SK-N-SH (cell line): ENCODE results near the gene IGF2R.
"Not testable (repeated sequence)": the region's sequence is repeated elsewhere in the genome, so short reads cannot be mapped to it uniquely, and the experiment has no call there.

ENCODE experiments used
- CHD2 ChIP-seq: fragments of 150-350 bp; IDR thresholded peaks from 2 replicates; pipeline ENCODE4 v1.6.1; 2018; ENCODE audit warnings: low read length; ENCODE audit not compliant: partially characterized antibody
- EP300 ChIP-seq, 2 experiments: IDR thresholded peaks; 2 replicates each; pipeline versions ENCODE4 v1.4.0 to v1.6.1; 2012; ENCODE audit warnings: borderline replicate concordance in 1 of 2, low read depth in 1 of 2, low read length in 1 of 2
- GABPA ChIP-seq: IDR thresholded peaks from 2 replicates; pipeline ENCODE4 v1.4.0; 2012; ENCODE audit warnings: low read depth, mild to moderate bottlenecking
- JUND ChIP-seq: IDR thresholded peaks from 2 replicates; pipeline ENCODE4 v1.4.0; 2012
- POLR2AphosphoS5 ChIP-seq: IDR thresholded peaks from 2 replicates; pipeline ENCODE4 v1.6.1; 2012; ENCODE audit warnings: low read depth, low read length
- RAD21 ChIP-seq: IDR thresholded peaks from 2 replicates; pipeline ENCODE4 v1.6.1; 2012; ENCODE audit warnings: mild to moderate bottlenecking, low read length
- SIN3A ChIP-seq: IDR thresholded peaks from 2 replicates; pipeline ENCODE4 v1.6.1; 2012; ENCODE audit warnings: low read depth, mild to moderate bottlenecking, low read length, moderate library complexity, borderline replicate concordance
- TAF1 ChIP-seq: IDR thresholded peaks from 2 replicates; pipeline ENCODE4 v1.6.1; 2012; ENCODE audit warnings: low read depth, mild to moderate bottlenecking, low read length, moderate library complexity, borderline replicate concordance
- TF ChIP-seq, protein P1 (sequence below): fragments of 200-600 bp; sonication (generic); IDR thresholded peaks from 2 replicates; pipeline ENCODE4 v1.6.1; 2017; ENCODE audit warnings: antibody characterized with exemption, mild to moderate bottlenecking, moderate library complexity
- TF ChIP-seq, protein P2 (sequence below): IDR thresholded peaks from 2 replicates; pipeline ENCODE4 v1.6.1; 2012; ENCODE audit warnings: mild to moderate bottlenecking, low read depth, low read length, moderate library complexity
- TF ChIP-seq, protein P3 (sequence below): IDR thresholded peaks from 2 replicates; pipeline ENCODE4 v1.4.0; 2012; ENCODE audit warnings: low read depth, borderline replicate concordance

DNA sequence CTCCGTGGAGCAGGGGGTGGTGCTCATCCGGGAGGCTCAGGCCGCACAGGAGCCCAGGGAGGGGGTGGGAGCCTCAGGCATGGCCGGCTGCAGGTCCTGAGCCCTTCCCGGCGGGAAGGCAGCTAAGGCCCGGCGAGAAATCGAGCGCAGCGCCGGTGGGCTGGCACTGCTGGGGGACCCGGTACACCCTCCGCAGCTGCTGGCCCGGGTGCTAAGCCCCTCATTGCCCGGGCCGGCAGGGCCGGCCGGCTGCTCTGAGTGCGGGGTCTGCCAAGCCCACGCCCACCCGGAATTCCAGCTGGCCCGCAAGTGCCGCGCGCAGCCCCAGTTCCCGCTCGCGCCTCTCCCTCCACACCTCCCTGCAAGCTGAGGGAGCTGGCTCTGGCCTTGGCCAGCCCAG, 145.7 kb downstream of the IGF2R start:
- TF ChIP-seq, protein P1, sequence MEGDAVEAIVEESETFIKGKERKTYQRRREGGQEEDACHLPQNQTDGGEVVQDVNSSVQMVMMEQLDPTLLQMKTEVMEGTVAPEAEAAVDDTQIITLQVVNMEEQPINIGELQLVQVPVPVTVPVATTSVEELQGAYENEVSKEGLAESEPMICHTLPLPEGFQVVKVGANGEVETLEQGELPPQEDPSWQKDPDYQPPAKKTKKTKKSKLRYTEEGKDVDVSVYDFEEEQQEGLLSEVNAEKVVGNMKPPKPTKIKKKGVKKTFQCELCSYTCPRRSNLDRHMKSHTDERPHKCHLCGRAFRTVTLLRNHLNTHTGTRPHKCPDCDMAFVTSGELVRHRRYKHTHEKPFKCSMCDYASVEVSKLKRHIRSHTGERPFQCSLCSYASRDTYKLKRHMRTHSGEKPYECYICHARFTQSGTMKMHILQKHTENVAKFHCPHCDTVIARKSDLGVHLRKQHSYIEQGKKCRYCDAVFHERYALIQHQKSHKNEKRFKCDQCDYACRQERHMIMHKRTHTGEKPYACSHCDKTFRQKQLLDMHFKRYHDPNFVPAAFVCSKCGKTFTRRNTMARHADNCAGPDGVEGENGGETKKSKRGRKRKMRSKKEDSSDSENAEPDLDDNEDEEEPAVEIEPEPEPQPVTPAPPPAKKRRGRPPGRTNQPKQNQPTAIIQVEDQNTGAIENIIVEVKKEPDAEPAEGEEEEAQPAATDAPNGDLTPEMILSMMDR = not testable (repeated sequence)
- TF ChIP-seq EP300 (IDR thresholded peaks at IDR 0.05; ENCODE audit: borderline replicate concordance in 1 of 2, low read depth in 1 of 2, low read length in 1 of 2); JUND; SIN3A; POLR2AphosphoS5; CHD2; GABPA; RAD21; TAF1: not testable (repeated sequence)
- TF ChIP-seq, protein P2, sequence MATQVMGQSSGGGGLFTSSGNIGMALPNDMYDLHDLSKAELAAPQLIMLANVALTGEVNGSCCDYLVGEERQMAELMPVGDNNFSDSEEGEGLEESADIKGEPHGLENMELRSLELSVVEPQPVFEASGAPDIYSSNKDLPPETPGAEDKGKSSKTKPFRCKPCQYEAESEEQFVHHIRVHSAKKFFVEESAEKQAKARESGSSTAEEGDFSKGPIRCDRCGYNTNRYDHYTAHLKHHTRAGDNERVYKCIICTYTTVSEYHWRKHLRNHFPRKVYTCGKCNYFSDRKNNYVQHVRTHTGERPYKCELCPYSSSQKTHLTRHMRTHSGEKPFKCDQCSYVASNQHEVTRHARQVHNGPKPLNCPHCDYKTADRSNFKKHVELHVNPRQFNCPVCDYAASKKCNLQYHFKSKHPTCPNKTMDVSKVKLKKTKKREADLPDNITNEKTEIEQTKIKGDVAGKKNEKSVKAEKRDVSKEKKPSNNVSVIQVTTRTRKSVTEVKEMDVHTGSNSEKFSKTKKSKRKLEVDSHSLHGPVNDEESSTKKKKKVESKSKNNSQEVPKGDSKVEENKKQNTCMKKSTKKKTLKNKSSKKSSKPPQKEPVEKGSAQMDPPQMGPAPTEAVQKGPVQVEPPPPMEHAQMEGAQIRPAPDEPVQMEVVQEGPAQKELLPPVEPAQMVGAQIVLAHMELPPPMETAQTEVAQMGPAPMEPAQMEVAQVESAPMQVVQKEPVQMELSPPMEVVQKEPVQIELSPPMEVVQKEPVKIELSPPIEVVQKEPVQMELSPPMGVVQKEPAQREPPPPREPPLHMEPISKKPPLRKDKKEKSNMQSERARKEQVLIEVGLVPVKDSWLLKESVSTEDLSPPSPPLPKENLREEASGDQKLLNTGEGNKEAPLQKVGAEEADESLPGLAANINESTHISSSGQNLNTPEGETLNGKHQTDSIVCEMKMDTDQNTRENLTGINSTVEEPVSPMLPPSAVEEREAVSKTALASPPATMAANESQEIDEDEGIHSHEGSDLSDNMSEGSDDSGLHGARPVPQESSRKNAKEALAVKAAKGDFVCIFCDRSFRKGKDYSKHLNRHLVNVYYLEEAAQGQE = not testable (repeated sequence)
- TF ChIP-seq, protein P3, sequence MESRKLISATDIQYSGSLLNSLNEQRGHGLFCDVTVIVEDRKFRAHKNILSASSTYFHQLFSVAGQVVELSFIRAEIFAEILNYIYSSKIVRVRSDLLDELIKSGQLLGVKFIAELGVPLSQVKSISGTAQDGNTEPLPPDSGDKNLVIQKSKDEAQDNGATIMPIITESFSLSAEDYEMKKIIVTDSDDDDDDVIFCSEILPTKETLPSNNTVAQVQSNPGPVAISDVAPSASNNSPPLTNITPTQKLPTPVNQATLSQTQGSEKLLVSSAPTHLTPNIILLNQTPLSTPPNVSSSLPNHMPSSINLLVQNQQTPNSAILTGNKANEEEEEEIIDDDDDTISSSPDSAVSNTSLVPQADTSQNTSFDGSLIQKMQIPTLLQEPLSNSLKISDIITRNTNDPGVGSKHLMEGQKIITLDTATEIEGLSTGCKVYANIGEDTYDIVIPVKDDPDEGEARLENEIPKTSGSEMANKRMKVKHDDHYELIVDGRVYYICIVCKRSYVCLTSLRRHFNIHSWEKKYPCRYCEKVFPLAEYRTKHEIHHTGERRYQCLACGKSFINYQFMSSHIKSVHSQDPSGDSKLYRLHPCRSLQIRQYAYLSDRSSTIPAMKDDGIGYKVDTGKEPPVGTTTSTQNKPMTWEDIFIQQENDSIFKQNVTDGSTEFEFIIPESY = not testable (repeated sequence)
